Smooth muscle cell (in vitro differentiated cells): ENCODE results near the gene RAX. TPM values are rescaled to one million over a fixed set of nuclear protein-coding genes. Genes with fewer than 3 reads are reported as not detected.

ENCODE experiments used
- DNase-seq: peaks from one replicate; lab custom pipeline; 2025; ENCODE audit not compliant: unreplicated experiment; lab: John Stamatoyannopoulos, UW
- H2AFZ ChIP-seq: fragments of 200-600 bp; sonication (generic); 2 replicates; pipeline ENCODE4 v1.6.0; 2016; ENCODE audit warnings: antibody characterized with exemption, low read depth, mild to moderate bottlenecking
- H3F3A ChIP-seq: fragments of 200-600 bp; sonication (generic); 2 replicates; pipeline ENCODE4 v1.6.0; 2017; ENCODE audit warnings: antibody characterized with exemption, low read depth
- H3K27ac ChIP-seq: fragments of 200-600 bp; sonication (generic); 2 replicates; pipeline ENCODE4 v1.5.1; 2016; ENCODE audit warnings: low read depth, mild to moderate bottlenecking
- H3K27me3 ChIP-seq: fragments of 200-600 bp; sonication (generic); 2 replicates; pipeline ENCODE4 v1.6.1; 2016; ENCODE audit warnings: low read depth, mild to moderate bottlenecking
- H3K36me3 ChIP-seq: fragments of 200-600 bp; sonication (generic); 2 replicates; pipeline ENCODE4 v1.5.1; 2016; ENCODE audit warnings: low read depth
- H3K4me1 ChIP-seq: fragments of 200-600 bp; sonication (generic); 2 replicates; pipeline ENCODE4 v1.5.1; 2016; ENCODE audit warnings: low read depth
- H3K4me2 ChIP-seq: fragments of 200-600 bp; sonication (generic); 2 replicates; pipeline ENCODE4 v1.6.0; 2016; ENCODE audit warnings: mild to moderate bottlenecking
- H3K4me3 ChIP-seq: fragments of 200-600 bp; sonication (generic); 2 replicates; pipeline ENCODE4 v1.5.1; 2016; ENCODE audit warnings: mild to moderate bottlenecking
- H3K79me2 ChIP-seq: fragments of 200-600 bp; sonication (generic); 2 replicates; pipeline ENCODE4 v1.6.0; 2016; ENCODE audit warnings: low read depth, mild to moderate bottlenecking
- H3K9ac ChIP-seq: fragments of 200-600 bp; sonication (generic); 2 replicates; pipeline ENCODE4 v1.6.0; 2016; ENCODE audit warnings: low read depth
- H3K9me3 ChIP-seq: fragments of 200-600 bp; sonication (generic); replicated peaks from 2 replicates; pipeline ENCODE4 v1.5.1; 2016; ENCODE audit warnings: low read depth
- H4K20me1 ChIP-seq: fragments of 200-600 bp; sonication (generic); 2 replicates; pipeline ENCODE4 v1.6.0; 2016; ENCODE audit warnings: low read depth
- CTCF ChIP-seq: fragments of 200-600 bp; sonication (generic); IDR thresholded peaks from 2 replicates; pipeline ENCODE4 v1.5.1; 2017; ENCODE audit warnings: borderline replicate concordance, mild to moderate bottlenecking, antibody characterized with exemption; ENCODE audit not compliant: insufficient read depth, poor library complexity, severe bottlenecking
- WGBS: methylation state at CpG from one replicate; pipeline ENCODE4 v1.1.7; 2016; ENCODE audit warnings: low lambda C conversion rate; 5-methylcytosine and 5-hydroxymethylcytosine counted together
- polyA plus RNA-seq: library from polyadenylated mRNA; unstranded; fragments of >200 nt; fragmentation: Nextera tagmentation; extraction: Ambion mirVana; gene quantifications from 2 replicates; pipeline ENCODE4 v1.2.1, GENCODE V29; 2016
- total RNA-seq: library from RNA; depleted of rRNA; stranded (reverse); fragments of >200 nt; gene quantifications from 2 replicates; pipeline ENCODE4 v1.2.3, GENCODE V29; 2014

RAX gene
- total and polyA plus RNA-seq, 2 experiments from 2014 or later, result not detected

- Histone ChIP-seq H3K9me3 (no peaks in the 10 kb centered on the region), H3K4me3 (no peak overlapping the region), H3K4me1 (no peaks in the 10 kb centered on the region), H3K27me3 (peaks cover 75% of the 10 kb centered on the region), H3K9ac (no peak overlapping the region), H3F3A (no peaks in the 10 kb centered on the region), H3K4me2 (no peak overlapping the region), H3K79me2 (no peaks in the 10 kb centered on the region), H4K20me1 (no peaks in the 10 kb centered on the region), H2AFZ (no peak overlapping the region), H3K27ac (no peak overlapping the region), H3K36me3 (no peaks in the 10 kb centered on the region)
- no peak for DNase-seq
- no peak for TF ChIP-seq CTCF
- WGBS, result 83% methylated on average over 8 of the region's 8 CpGs
Measured at GRCh38 chr18:59298871-59299270, 25.6 kb upstream of the RAX start.

- H3K27ac ChIP-seq, result no peak overlapping the region
- TF ChIP-seq CTCF, result no peak
Measured at GRCh38 chr18:59293317-59293716, 20.1 kb upstream of the RAX start.

GRCh38 chr18:59286341-59286740 is 13.1 kb upstream of the RAX start:
- Histone ChIP-seq H3K4me1 (peaks cover 12% of the 10 kb centered on the region), H3K9me3 (no peaks in the 10 kb centered on the region), H3K9ac (no peak overlapping the region), H3K36me3 (no peaks in the 10 kb centered on the region), H3F3A (no peaks in the 10 kb centered on the region), H3K4me2 (no peak overlapping the region), H3K79me2 (no peaks in the 10 kb centered on the region), H3K4me3 (no peak overlapping the region), H3K27me3 (peaks cover 5% of the 10 kb centered on the region), H3K27ac (no peak overlapping the region), H4K20me1 (no peaks in the 10 kb centered on the region), H2AFZ (no peak overlapping the region)
- DNase-seq, result no peak
- TF ChIP-seq CTCF, result no peak
- WGBS, result 68% methylated on average over 6 of the region's 6 CpGs

More at GRCh38 chr18:59293317-59293716, 20.1 kb upstream of the RAX start:
- Histone ChIP-seq H3K4me1 (no peaks in the 10 kb centered on the region), H3K9ac (no peak overlapping the region), H3K36me3 (no peaks in the 10 kb centered on the region), H2AFZ (no peak overlapping the region), H4K20me1 (no peaks in the 10 kb centered on the region), H3K9me3 (no peaks in the 10 kb centered on the region), H3F3A (no peaks in the 10 kb centered on the region), H3K4me3 (no peak overlapping the region), H3K4me2 (no peak overlapping the region), H3K79me2 (no peaks in the 10 kb centered on the region), H3K27me3 (peaks cover 67% of the 10 kb centered on the region)
- no peak for DNase-seq

GRCh38 chr18:59282341-59282740 is 9.1 kb upstream of the RAX start:
- no peak for DNase-seq
- no peak overlapping the region for H3K4me2 ChIP-seq
- H3K9me3 ChIP-seq, result no peaks in the 10 kb centered on the region
- no peaks in the 10 kb centered on the region for H3K79me2 ChIP-seq
- 90% methylated on average over 11 of the region's 11 CpGs for WGBS
- H4K20me1 ChIP-seq, result no peaks in the 10 kb centered on the region
- no peak overlapping the region for H3K27ac ChIP-seq
- no peak for TF ChIP-seq CTCF
- H3K4me3 ChIP-seq, result no peak overlapping the region
- no peaks in the 10 kb centered on the region for H3K36me3 ChIP-seq
- H3K9ac ChIP-seq, result no peak overlapping the region
- no peaks in the 10 kb centered on the region for H3K27me3 ChIP-seq
- no peak overlapping the region for H2AFZ ChIP-seq
- H3K4me1 ChIP-seq, result peaks cover 12% of the 10 kb centered on the region
- H3F3A ChIP-seq, result no peaks in the 10 kb centered on the region
